GM23248 (cell line): Measurements from ENCODE around the gene OR6X1.
"Not testable (repeated sequence)": the region's sequence is repeated elsewhere in the genome, so short reads cannot be mapped to it uniquely, and the experiment has no call there.

Experiments
- EZH2 ChIP-seq: fragments of 200-600 bp; sonication (generic); IDR thresholded peaks from 2 replicates; pipeline ENCODE4 v1.6.1; 2018; ENCODE audit warnings: antibody characterized with exemption, mild to moderate bottlenecking; ENCODE audit not compliant: insufficient read depth, poor library complexity, severe bottlenecking
- EZH2phosphoT487 ChIP-seq: fragments of 200-600 bp; sonication (generic); IDR thresholded peaks from 2 replicates; pipeline ENCODE4 v1.6.1; 2018; ENCODE audit warnings: antibody characterized with exemption, moderate library complexity, mild to moderate bottlenecking, low read depth; ENCODE audit not compliant: insufficient read depth

DNA sequence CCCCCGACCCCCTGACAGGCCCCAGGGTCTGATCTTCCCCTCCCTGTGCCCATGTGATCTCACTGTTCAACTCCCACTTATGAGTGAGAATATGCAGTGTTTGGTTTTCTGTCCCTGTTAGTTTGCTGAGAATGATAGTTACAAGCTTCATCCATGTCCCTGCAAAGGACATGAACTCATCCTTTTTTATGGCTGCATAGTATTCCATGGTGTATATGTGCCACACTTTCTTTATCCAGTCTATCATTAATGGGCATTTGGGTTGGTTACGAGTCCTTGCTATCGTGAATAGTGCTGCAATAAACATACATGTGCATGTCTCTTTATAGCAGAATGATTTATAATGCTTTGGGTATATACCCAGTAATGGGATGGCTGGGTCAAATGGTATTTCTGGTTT lies 41.7 kb downstream of the OR6X1 start:
- TF ChIP-seq EZH2, EZH2phosphoT487: not testable (repeated sequence)
